Prostate gland (tissue), 2 donors: ENCODE results near the gene ARF4.

ENCODE experiments used
- POLR2A ChIP-seq: fragments of 450-650 bp; IDR thresholded peaks from one replicate; pipeline ENCODE4 v1.6.1; 2016; ENCODE audit warnings: antibody characterized with exemption, mild to moderate bottlenecking
- POLR2AphosphoS5 ChIP-seq: sonication (generic); formaldehyde crosslinking; IDR thresholded peaks from one replicate; pipeline ENCODE4 v1.6.1; 2017; ENCODE audit warnings: antibody characterized with exemption
- TF ChIP-seq, protein P1 (sequence below), 4 experiments: fragments of 200-600 bp in 2 of 4; fragments of 450-650 bp in 2 of 4; sonication (generic) in 2 of 4; IDR thresholded peaks; 1 replicate in 3 of 4; 2 replicates in 1 of 4; pipeline ENCODE4 v1.5.1; 2016 to 2019; ENCODE audit warnings: antibody characterized with exemption in 4 of 4, mild to moderate bottlenecking in 2 of 4, moderate library complexity in 2 of 4

- no peak for TF ChIP-seq POLR2AphosphoS5
- no peak for TF ChIP-seq POLR2A
- TF ChIP-seq, protein P1, sequence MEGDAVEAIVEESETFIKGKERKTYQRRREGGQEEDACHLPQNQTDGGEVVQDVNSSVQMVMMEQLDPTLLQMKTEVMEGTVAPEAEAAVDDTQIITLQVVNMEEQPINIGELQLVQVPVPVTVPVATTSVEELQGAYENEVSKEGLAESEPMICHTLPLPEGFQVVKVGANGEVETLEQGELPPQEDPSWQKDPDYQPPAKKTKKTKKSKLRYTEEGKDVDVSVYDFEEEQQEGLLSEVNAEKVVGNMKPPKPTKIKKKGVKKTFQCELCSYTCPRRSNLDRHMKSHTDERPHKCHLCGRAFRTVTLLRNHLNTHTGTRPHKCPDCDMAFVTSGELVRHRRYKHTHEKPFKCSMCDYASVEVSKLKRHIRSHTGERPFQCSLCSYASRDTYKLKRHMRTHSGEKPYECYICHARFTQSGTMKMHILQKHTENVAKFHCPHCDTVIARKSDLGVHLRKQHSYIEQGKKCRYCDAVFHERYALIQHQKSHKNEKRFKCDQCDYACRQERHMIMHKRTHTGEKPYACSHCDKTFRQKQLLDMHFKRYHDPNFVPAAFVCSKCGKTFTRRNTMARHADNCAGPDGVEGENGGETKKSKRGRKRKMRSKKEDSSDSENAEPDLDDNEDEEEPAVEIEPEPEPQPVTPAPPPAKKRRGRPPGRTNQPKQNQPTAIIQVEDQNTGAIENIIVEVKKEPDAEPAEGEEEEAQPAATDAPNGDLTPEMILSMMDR (IDR thresholded peaks at IDR 0.05), result no peak
These were observed 26.3 kb downstream of the ARF4 start for GRCh38 chr3:57570878-57571277.
